AG09309 (cell line): ENCODE results near the gene FRMD4A.

ENCODE experiments used
- DNase-seq: peaks from one replicate; pipeline ENCODE4 v3.0.0-alpha.2; 2010; ENCODE audit warnings: low read depth
- H3K4me3 ChIP-seq: 2 replicates; pipeline ENCODE4 v1.5.1; 2011; ENCODE audit warnings: mild to moderate bottlenecking, low read depth, low read length, moderate library complexity; ENCODE audit not compliant: control insufficient read depth
- CTCF ChIP-seq: IDR thresholded peaks from 2 replicates; pipeline ENCODE4 v1.5.1; 2011; ENCODE audit warnings: mild to moderate bottlenecking, low read depth, low read length, inconsistent platforms; ENCODE audit not compliant: insufficient read depth, control insufficient read depth; ENCODE audit errors: missing control alignments

FRMD4A gene

GRCh38 chr10:13945390-13946208 lies 385.1 kb downstream of the FRMD4A start:
- no peak for TF ChIP-seq CTCF
- no peak overlapping the region for H3K4me3 ChIP-seq
- DNase-seq = no peak

GRCh38 chr10:13944823-13945222 lies 385.9 kb downstream of the FRMD4A start:
- TF ChIP-seq CTCF = no peak
- no peak overlapping the region for H3K4me3 ChIP-seq
- DNase-seq = no peak

GRCh38 chr10:13943735-13944398 lies 386.9 kb downstream of the FRMD4A start:
- no peak for DNase-seq
- no peak for TF ChIP-seq CTCF
- H3K4me3 ChIP-seq = no peak overlapping the region

GRCh38 chr10:13942035-13942434 lies 388.7 kb downstream of the FRMD4A start:
- TF ChIP-seq CTCF = no peak
- no peak overlapping the region for H3K4me3 ChIP-seq
- DNase-seq = no peak

GRCh38 chr10:13939391-13939790 lies 391.3 kb downstream of the FRMD4A start:
- DNase-seq = peak; percentile 73
- no peak overlapping the region for H3K4me3 ChIP-seq
- no peak for TF ChIP-seq CTCF

- peak; percentile 55 for DNase-seq
- no peak for TF ChIP-seq CTCF
Observed at GRCh38 chr10:13938950-13939349, 391.8 kb downstream of the FRMD4A start.

GRCh38 chr10:13936826-13937225 lies 393.9 kb downstream of the FRMD4A start:
- no peak for DNase-seq
- H3K4me3 ChIP-seq = no peak overlapping the region
- no peak for TF ChIP-seq CTCF

More at GRCh38 chr10:13938950-13939349, 391.8 kb downstream of the FRMD4A start:
- no peak overlapping the region for H3K4me3 ChIP-seq
